HUDEP-2 (cell line): ENCODE results near the gene PRR36.

Experiments
- DNase-seq, 76 experiments: peaks; one replicate each; lab custom pipeline; 2025; ENCODE audit not compliant: unreplicated experiment in 76 of 76; lab: John Stamatoyannopoulos, UW

Gene PRR36

DNA sequence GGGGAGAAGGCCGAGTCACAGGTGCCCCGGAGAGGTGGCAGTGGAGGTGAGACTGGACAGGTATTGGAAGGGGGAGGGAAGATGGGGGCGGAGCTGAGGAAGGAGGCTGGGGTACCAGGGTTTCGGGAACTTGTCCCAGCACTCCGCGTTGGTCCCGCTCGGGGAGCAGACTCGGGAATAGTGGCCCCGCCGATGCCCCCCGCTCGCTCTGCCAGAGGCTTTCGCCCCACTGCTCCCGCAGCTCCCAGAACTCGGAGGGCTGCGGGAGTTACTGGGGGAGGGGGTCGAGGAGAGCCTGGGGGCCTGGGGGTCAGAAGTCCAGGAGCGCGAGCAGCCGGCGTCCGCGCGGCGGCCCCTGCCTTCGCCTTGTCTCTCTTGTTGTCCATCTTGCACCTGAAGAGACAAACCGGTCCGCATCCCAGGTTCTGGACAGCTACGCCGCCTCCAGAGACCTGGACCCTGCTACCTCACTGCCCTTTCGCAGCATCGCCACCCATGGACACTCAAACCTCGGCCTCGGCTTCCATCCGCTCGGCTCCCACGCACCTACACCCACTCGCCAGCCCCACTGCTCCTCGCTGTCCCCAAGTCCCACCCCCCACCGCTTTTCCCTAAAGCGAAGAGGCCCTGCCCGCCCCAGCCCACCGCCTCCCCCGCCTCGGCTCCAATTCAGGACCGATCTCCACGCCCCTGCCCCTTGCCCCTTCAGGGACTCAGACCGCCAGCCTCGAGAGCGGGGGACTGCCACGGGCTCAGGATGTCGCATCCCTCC is 700 bp downstream of the PRR36 start:
- DNase-seq, result no peak

DNA sequence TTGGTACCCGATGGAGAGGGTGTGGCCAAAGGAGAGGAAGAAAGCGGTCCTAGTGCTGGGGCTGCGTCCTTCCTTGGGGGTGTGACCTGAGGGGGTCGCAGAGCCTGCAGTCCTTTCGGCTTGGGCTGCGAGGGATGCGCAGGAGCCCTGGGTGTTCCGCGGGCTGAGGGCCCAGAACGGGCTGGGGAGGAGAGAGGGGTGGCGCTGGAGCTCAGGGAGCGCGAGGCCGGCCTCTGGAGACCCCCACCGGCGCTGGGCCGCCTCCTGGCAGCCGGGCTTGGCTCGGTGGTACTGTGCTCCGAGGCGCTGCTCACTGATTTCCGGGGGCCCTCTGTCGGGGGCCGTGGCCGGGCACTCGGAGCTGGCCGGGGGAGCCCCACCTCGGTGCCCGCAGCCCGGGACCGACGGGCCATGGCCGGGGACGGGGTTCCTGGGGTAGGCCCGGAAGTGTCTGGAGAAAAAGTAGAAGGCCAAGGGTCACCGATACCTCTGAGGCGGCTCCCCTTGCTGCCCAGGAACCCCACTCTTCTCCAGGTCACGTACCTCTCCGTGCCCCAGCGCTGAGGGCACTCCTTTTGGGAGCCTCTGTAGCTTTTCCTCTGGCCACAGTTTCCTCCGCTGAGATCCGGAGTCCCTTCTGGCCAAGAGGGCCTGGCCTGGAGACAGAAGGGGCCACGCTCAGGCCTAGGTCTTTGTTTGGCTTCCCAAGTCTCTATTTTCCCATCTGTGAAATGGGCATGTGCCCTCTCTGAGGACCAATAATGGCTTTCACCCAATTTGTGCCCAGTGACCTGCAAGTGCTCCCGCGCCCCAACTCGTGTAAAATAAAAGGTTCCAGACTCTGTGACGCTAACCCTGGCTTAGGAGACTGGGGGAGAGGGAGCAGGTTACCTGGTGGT is 1.6 kb downstream of the PRR36 start:
- no peak for DNase-seq

DNA sequence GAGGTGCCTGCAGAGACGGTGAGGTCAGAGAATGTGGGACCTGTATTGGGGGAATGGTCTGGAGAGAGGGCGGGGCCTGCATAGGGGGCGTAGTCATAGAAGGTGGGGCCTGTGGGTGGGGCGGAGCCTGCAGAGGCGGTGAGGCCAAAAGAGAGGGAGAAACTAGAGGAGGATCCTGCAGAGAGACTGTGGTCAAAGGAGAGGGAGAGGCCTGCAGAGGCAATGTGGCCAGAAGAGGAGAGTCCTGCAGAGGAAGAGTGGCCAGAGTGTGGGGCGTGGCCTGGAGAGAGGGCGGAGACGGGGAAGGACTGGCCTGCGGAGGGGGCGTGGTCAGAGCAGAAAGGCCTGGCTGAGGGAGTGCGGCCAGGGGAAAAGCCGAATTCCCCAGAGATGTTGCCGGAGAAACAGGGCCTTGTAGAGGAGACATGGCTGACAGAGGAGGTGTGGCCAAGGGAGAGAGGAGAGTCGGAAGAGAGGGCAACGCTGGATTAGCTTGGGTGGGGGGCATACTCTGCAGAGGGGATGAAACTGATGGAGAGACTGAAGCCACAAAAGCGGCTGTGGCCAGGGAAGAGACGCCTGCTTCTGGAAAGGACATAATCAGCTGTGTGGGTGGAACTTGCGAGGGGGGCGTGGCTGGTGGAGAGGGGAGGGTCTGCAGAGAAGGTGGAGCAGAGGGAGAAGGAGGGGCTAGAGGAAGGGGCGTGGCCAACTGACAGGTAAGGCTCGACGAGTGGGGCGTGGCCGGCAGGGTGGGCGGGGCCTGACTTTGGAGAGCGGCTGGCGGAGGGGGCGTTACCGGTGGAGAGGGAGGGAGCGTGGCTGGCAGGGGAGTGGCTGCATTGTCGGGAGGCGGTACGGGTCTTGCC is 2.5 kb downstream of the PRR36 start:
- peak; percentile 82 to 100 (median 99) for DNase-seq

DNA sequence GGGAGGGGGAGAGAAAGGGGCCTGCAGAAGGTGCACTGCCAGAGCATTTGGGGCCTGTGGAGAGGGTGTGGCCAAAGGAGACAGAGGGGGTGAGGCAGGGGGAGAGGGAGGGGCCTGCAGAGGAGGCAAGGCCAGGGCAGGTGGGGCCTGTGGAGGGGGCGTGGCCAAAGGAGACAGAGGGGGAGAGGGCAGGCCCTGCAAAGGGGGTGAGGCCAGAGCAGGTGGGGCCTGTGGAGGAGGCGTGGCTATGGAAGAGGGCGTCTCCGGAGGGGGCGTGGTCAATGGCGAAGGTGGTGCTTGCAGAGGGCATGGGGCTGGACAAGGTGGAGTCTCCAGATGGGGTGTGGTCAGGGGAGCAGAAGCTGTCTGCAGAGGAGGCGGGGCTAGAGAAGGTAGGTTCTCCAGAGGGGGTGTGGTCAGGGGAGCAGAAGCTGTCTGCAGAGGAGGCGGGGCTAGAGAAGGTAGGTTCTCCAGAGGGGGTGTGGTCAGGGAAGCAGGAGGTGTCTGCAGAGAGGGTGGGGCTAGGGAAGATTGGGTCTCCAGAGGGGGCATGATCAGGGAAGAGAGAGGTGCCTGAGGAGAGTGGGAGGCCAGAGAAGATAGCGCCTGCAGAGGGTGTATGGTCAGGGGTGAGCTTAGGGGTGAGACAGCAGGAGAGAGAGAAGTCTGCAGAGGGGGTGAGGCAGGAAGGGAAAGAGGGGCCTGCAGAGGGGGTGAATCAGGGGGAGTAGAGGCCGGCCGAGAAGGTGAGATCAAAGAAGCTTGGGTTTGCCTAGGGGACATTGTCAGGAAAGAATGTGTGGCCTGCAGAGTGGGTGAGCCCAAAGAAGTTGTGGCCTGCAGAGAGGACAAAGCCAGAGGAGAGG is 3.4 kb downstream of the PRR36 start:
- DNase-seq, result peak in 75 of 76 experiments; percentile 75 to 99 (median 96)

DNA sequence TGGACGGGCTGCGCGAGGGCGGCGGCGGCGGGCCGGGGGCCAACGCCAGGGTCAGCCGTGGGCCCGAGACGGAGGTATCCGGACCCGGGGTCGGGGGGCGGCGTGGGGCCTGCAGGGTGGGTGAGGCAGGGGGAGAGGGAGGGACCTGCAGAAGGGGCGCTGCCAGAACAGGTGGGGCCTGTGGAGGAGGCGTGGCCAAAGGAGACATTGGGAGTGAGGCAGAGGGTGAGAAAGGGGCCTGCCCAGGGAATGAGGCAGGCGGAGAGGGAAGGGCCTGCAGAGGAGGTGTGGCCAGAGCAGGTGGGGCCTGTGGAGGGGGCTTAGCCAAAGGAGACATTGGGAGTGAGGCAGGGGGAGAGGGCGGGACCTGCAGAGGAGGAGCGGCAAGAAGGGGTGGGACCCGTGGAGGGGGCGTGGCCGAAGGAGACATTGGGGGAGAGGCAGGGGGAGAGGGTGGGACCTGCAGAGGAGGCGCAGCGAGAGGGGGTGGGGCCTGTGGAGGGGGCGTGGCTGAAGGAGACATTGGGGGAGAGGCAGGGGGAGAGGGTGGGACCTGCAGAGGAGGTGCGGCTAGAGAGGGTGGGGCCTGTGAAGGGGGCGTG is 4.2 kb downstream of the PRR36 start:
- peak in 75 of 76 experiments; percentile 62 to 100 (median 92) for DNase-seq

DNA sequence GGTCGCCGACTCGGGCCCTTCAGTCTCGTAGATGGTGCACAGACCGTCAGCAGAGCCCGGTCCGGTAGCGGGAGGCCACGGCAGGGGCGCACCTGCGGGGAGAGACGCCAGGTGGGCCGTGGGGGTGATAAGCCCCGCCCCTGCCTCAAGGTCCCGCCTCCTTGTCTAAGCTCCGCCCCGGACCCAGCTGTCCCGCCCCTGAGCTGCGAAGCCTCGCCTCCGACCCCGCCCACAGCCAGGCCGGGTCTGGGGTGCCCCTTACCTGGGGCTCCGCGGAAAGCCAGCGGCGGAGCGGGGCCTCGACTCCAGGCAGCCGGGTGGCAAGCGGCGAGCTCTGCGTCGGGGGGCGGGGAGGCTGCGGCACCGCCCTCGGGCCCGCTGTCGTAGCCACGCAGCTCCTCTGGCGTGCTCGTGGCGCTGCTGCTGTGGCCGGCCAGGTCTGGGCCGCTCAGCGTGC is 4.7 kb downstream of the PRR36 start:
- peak in 68 of 76 experiments; percentile 19 to 99 (median 71) for DNase-seq

DNA sequence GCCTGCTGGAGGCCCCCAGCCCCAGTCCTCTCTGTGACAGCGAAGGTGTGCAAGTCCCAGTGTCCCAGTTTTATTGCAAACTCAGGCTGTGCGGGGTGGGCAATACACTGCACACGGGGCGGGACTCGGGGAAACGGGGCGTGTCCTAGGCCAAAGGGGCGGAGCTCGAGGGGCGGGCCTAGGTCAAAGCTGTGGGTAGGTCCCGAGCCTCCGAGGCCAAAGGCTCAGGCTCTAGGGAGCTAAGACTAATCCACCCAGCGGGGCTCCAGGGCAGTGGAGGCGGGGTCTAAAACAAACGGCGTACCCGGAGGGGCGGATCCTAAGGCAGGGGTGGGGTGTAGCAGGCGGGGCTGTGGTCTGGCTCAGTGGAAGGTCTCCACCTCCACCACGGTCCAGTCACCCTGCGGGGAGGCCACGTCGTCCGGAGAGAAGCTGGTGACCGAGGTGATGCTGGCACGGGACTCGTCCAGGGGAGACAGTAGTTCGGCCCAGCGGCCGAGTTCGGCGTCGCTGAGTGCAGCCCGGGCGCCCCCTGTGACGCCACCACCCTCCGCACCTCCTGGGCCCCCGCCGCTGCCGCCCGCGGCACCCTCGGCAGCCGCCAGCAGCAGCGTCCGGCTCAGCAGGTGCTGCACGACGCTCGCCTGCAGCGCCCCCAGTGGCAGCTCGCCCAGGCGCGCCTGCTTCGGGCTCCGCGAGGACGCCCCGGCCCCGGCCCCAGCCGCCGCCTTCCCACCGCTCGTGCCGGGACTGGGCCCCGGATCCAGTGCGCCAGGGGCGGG is 5.3 kb downstream of the PRR36 start:
- peak in 74 of 76 experiments; percentile 55 to 98 (median 88) for DNase-seq

DNA sequence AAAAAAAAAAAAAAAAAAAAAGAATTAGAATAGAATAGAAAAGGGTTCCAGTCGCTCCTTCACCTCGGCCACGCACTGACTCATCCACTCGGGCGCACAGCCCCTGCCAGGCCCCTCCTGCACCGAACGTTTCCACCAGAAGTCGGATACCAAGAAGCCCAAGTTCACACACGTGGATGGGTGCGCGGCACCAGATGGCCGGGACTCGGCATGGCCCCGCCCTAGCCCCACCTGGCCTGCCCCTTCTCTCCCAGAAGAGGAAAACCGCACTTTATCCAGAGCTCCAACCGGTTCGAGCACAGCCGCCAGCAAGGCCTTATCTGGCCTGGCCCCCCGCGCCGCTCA is 5.9 kb downstream of the PRR36 start:
- DNase-seq, result peak in 22 of 76 experiments; percentile 35 to 72 (median 52)

DNA sequence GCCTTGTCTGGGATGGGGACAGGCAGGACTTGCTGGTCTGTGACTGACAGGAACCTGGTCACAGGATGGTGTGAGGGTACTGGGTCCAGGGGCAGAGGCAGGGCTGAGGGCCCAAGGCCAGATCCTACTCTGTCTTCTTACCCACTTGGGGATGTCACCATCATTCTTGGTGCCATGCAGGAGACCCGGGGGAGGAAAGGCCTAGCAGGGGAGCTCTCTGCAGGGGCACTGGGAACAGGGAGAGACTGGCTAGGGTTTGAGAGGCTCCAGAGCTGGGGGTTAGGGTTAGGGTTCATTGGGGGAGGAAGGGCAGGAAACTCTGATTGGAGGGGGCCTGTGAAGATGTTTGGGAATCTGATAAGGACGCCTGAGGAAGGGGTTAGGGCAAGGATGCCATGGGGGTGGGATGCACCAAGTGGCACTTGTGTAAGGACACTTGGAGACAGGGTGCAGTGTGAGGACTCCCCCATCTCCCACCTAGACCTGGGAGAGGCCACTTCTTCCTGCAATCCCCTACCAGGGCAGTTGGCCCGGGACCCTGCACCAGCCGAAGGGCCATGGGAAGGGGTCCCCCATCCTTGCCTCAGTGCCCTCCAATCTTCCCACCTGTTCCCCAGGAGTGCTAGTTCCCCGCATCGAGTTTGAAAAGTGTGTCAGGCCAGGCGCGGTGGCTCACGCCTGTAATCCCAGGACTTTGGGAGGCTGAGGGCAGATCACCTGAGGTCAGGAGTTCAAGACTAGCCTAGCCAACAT is 6.9 kb downstream of the PRR36 start:
- no peak for DNase-seq

DNA sequence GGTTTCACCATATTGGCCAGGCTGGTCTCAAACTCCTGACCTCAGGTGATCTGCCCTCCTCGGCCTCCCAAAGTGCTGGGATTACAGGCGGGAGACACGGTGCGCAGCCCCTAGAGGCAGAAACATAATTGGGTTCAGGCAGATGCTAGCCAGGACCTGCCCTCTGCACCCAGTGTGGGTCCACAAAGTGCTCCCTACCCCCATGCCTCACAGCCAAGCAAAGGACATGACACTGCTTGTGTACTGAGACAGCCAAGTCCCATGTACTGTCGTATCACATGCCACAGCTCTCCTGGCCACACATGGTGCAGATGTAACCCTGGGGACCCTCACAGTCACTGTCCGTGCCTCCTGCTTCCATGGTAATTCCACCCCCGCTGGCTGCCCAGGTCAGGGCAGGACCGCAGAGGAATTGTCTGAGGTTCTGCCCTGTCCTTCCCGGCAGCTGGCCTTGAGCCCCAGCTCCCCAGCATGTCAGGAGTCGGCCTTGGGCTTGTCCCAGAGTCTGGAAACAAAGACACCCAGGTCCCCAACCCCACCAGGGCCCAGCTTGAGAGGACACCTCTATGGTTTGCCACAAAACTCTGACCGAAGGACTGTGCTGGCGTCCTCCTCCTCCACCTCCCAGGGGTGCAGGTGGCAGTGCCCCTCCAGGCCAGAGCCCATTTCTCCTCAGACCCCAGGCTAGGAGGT is 7.6 kb downstream of the PRR36 start:
- no peak for DNase-seq

DNA sequence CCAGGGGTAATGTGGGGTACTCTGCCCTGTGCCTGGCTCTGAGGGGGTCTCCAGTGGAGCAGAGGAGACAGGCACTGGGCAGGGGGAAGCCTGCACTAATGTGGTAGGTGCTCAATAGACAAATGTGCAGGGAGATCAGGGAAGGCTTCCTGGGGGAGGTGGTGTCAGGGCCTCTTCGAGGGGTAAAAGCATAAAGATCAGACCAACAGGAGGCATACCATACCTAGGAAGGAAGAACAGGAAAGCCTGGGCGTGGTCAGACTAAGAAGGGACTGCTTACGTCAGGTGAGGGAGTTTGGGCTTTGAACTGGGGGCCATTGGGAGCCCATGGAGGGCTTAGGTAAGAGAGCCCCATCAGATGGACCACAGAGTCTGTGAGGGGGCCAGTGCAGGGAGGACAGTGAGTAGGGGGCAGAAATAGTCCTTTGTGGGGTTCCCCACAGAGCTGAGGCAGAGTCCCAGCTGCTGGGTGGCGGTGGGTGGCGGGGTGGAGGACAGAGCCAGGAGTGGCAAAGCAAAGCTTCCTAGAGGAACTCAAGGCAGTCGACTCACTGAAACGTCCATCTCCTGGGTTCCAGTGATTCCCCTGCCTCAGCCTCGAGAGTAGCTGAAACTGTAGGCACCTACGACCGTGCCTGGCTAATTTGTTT is 8.8 kb downstream of the PRR36 start:
- DNase-seq, result no peak

DNA sequence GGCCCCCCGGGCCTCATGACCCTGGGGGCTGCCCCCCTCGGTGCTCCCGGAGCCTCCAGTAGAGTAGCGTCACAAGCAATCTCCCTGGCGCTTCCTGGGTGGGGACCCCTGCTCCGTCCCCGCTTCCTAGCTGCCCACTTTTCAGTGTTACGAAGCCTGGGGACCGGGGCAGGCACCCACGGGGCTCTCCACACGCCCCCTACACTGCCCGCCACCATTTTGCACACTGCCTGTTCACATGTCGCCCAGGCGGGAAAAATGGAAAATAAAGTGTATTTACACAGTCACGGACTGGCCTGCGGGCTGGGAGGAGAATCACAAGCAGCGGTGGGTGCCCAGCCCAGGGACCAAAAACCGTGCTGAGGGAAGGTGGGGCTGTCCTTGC is 9.5 kb downstream of the PRR36 start:
- DNase-seq, result no peak

DNA sequence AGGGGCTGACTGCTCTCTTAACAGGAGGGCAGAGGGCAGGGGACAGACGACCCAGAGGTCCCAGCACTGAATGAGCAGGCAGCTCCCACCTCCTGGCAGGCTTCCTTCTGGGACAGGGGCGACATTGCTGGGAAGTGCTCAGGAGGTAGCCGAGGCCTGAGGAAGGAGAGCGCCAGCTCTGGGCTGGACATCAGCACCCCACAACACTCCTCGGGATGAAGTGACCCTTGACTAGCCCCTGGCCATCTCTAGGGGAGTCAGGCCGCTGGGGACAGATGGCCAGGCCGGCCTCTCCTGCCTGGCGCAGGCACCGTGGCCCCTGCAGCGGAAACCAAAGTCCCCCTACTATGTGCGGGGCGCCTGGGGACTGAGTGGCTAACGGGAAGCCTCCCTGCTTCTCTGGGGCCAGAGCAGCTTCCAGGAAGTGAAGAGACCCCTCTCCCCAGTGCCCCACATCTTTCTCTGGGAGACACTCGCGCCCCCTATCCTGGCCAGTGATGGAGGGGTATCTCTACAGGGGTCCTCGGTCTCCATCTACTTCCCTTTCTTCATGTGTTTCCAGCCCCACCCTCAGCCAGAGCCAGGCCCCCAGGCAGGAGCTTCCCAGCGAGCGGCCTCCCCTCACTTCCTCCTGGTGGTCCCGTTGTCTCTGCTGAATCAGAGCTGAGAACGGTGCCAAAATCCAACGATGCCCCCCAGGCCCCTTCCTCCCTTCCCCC is 10.1 kb downstream of the PRR36 start:
- no peak for DNase-seq

DNA sequence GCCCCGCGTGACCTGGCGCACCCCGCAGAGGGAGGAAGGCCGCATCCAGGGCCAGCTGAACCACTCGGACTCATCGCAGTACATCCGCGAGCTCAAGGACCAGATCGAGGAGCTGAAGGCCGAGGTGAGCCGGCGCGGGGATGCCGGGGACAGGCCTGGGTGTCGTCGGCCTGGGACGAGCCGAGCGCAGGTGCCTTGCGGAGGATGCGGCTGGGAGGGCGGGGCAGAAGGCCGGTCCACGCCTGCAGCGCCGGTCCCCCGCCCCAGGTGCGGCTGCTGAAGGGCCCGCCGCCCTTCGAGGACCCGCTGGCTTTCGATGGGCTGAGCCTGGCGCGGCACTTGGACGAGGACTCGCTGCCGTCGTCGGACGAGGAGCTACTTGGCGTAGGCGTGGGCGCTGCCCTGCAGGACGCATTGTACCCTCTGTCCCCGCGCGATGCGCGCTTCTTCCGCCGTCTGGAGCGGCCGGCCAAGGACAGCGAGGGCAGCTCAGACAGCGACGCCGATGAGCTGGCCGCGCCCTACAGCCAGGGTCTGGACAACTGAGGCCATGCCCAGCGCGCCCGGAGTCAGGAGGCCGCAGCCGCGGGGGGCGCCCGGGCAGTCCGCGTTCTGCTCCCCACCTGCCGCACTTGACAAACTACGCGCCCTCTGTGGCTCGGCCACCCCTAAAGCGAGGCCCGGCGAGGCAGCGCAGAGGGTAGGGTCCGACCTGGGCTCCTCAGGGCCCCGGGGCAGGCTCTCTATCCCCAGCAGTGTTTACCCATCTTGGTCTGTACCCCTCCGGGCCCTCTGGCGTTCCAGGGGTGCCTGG is 10.8 kb downstream of the PRR36 start:
- DNase-seq, result no peak

DNA sequence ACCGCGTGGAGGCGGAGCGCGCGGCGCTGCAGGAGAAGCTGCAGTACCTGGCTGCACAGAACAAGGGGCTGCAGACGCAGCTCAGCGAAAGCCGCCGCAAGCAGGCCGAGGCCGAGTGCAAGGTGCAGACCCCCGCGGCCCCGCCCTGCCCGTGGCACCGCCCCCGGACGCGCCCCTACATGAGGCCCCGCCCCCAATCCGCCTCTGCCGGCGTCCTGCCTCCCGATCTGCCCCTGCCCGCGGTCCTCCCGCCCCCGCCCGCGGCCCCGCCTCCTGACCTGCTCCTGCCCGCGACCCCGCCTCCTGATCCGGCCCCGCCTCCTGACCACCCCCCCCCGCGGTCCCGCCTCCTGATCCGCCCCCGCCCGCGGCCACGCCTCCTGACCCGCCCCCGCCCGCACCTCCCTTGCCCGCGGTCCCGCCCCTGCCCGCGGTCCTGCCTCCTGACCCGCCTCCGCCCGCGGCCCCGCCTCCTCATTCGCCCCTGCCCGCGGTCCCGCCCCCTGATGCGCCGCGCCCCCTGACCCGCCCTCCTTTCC is 11.7 kb downstream of the PRR36 start:
- DNase-seq, result peak in 72 of 76 experiments; percentile 30 to 97 (median 82)
